Right ventricle myocardium inferior (tissue), 1 donor: Measurements from ENCODE around the gene TXNRD1. TPM values are rescaled to one million over a fixed set of nuclear protein-coding genes. Genes with fewer than 3 reads are reported as not detected.
A peak's percentile ranks its signal among the peaks of the same experiment; 100 is the strongest.
"Not testable (repeated sequence)": the region's sequence is repeated elsewhere in the genome, so short reads cannot be mapped to it uniquely, and the experiment has no call there.

Source experiments
- ATAC-seq: fragments of 200-7000 bp; cut with Tn5 transposase; one replicate; pipeline ENCODE4 v1.9.1; 2020; ENCODE audit warnings: mild to moderate bottlenecking, moderate library complexity
- DNase-seq: peaks from one replicate; pipeline ENCODE4 v3.0.0; 2021; ENCODE audit errors: missing footprints
- intact Hi-C: fragments of 100-400 bp; cut with DNase I; formaldehyde crosslinking; loops from one replicate; pipeline ENCODE4 v1.11.0; 2022
- total RNA-seq: library from RNA; stranded (reverse); fragmentation: NEBNext Ultra II Directional; extraction: Animal tissue kit (Norgen Biotek cat#: 25700); gene quantifications from one replicate; pipeline ENCODE4 v1.2.1, GENCODE V29; 2021
- donor health status: DM: no; HTN: yes; CAD: no; lungs with severe emphysema.

TXNRD1 gene
- total RNA-seq, 1 donor from 2014 or later, result 89.3 TPM

DNA sequence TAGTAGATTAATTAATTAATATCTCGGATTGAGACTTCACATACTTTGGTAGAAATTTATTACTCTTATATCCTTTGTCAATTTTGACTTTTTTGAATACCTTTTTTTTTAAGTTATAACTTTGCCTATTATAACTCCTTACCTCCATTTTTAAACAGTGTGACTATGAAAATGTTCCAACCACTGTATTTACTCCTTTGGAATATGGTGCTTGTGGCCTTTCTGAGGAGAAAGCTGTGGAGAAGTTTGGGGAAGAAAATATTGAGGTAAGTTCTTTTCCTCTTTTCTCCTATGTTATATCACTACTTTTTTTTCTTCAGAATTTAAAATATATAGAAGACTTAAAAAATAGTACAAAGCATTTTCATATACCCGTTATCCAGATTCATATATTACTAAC, 115.8 kb downstream of the TXNRD1 start:
- ATAC-seq, result no peak
- DNase-seq, result no peak
- intact Hi-C loops, result no loop called here

DNA sequence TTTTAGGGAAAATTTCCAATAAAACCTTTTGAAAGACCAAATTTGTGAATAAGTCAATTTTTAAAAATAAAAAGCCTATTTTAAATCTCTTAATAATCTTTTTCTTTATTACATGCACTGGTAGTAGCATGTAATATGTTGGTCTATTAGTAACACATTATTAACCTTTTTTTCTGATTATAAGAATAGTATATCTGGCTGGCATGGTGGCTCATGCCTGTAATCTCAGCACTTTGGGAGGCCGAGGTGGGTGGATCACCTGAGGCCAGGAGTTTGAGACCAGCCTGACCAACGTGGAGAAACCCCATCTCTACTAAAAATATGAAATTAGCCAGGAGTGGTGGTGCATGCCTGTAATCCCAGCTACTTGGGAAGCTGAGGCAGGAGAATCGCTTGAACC, 116.7 kb downstream of the TXNRD1 start:
- DNase-seq, ATAC-seq, intact Hi-C loops: not testable (repeated sequence)

DNA sequence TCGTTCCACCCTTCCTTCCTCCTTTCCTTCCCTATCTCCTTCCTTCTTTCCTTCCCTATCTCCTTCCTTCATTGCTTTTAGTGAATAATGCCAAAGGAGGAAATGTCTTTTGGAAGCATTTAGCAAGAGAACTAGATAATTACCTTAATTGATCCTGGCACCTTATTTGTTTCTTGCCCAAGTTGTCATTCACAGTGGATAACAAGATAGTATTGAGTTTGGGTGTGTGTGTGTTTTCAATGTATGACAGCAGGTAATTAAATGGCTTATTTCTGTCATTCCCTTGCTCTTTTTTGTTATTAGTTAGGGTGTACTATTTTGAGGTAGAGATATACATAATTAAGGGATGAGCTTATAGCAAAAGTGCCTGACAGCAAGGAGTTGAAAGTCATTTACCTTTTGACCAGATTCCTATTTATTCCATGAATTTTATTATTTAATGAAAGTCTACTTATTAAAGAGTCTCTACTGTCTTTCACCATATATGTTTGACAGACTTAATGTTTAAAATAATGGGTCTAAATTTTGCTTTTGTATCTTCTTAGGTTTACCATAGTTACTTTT, 118.2 kb downstream of the TXNRD1 start:
- DNase-seq, result no peak
- ATAC-seq, result no peak
- intact Hi-C loops, result no loop called here

DNA sequence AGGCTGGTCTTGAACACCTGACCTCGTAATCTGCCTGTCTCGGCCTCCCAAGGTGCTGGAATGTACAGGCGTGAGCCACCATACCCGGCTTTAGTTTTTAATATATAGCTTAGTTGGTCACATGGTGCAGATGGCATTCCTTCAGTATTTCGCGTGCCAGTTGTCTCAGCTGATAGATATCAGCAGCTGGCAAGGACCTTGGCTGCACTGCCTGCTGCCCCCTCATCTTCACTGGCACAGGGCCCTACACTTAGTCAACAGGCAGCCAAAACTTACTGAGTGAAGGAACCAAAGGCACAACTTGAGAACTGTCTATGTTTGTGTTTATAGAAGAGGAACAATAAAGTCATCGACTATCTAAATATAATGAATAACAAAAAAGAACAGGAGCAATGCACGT, 119.0 kb downstream of the TXNRD1 start:
- intact Hi-C loops, result no loop called here
- ATAC-seq, result peak; percentile 67
- no peak for DNase-seq

DNA sequence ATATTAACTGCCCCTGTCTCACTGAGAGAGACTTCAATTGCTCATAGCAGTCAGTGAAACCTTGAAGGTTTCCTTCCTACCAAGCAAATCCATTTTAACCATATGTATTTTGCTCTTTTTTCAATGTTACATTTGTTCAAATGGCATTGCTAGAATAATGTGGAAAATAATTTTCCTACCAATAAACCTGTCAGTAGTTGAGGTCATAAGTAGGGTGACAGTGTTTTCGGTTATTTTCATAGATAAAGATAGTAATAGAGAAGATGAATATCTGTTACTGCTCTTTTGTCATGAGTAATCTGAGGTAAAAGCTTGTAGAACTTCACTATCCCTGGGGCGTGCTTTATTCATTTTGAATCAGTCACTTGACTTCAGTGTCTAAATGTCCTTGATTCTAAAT, 120.5 kb downstream of the TXNRD1 start:
- intact Hi-C loops, result no loop called here
- ATAC-seq (no peak), DNase-seq (no peak)

DNA sequence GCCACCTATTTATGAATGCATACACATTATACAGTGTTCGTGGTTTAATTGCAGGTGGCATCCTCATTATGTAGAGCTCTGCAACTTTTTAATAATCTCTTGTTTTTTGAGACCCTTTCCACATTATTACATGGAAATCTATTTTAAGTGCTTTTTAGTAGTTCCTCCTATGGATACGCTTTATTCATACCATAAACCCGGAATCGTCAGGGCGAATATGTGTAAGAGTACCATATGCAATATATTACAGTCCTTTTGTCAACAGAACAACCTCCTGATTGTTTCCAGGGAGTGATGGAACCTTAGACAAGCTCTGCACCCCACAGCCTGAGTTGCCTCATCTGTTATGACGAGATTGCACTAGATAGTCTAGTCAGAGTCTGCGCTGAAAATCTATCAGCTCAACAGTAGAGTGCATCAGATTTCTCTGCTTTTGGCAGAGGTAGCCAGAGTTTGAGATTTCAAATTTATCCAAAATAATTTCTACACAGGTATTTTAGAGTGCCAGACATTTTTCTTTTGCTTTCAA, 121.5 kb downstream of the TXNRD1 start:
- ATAC-seq (no peak), DNase-seq (no peak)
- intact Hi-C loops, result no loop called here

DNA sequence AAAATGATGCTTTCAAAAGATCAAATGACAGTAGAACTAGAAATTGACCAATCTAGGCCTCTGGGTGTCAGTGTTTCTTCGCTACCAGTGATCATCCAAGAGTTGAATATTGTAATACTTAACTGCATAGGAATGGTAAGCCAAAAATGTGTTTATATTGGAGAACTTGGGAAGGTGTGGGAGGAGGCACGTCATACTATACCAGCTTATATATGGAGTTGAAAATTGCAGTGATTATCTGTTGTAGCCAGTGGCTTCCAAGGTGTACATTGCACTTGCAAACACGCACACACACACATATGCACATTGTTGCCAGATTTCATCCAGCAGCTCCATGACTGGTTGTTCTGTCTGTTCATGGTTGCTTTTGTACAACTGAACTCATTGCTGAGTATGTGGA, 124.1 kb downstream of the TXNRD1 start:
- DNase-seq, result no peak
- intact Hi-C loops, result no loop called here
- ATAC-seq, result no peak

DNA sequence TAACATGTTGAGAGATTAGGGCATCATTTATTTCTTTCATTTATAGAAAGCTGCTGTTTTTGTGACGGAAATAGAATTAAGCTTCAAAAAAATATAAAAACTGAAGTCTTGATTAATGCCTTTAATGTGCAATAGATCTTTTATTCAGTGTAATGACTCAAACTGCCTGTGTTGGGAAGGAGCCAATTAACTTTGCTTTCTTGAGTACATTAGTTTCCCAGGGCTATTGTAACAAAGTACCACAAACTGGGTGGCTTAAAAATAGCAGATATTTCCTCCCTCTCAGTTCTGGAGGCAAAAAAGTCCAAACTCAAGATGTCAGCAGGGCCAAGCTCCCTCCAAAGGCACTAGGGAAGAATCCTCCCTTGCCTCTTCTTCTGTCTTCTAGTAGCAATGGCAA, 124.6 kb downstream of the TXNRD1 start:
- DNase-seq, result no peak
- no peak for ATAC-seq
- intact Hi-C loops, result no loop called here

DNA sequence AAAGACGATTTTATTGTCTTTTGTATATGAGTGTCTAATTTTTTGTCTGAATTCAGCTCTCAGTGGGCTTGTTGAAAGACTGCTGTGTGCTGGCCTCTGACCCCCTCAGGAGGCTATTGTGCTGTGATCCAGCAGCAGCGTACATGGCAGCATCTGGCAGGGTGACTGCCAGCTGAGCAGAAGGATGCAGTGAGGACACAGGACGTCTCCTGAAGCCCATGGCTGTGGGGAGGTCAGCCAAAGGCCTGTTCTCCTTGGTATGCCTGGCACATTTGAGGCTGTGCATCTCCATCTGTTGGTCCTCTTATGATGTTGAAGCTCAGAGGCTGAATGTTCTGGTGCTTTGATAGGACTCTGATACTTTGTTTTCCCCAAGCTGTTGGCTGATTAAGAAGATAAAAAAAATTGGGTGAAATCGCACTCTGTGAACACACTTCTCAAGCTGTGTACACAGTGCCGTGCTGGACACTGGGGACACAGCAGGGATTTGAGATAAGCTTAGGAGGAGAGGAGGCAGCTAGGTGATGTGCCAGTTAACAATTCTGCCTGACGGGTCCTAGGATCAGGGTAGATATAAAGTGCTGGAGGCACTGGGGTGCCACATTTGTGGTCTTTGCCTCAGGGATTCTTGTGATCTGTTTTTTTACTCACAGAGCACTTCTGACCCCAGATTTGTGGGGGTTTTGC, 125.5 kb downstream of the TXNRD1 start:
- DNase-seq (no peak), ATAC-seq (no peak)
- intact Hi-C loops, result no loop called here

DNA sequence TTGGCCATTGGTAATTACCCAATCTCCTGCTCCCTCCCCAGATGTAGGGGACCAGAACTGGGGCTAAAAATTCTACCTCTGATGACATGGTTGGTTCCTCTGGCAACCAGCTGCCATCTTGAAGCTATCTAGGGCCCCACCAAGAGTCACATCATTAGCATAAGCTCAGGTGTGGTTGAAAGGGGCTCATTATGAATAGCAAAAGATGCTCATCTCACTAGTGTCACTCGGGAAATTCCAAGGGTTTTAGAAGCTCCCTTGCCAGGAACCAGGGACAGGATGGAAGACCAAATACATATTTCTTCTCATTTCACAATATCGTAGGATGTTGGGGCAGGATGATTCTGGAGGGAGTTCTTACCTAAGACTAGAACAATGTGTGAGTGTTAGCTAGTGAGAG, 126.6 kb downstream of the TXNRD1 start:
- ATAC-seq (no peak), DNase-seq (no peak)
- intact Hi-C loops, result no loop called here

DNA sequence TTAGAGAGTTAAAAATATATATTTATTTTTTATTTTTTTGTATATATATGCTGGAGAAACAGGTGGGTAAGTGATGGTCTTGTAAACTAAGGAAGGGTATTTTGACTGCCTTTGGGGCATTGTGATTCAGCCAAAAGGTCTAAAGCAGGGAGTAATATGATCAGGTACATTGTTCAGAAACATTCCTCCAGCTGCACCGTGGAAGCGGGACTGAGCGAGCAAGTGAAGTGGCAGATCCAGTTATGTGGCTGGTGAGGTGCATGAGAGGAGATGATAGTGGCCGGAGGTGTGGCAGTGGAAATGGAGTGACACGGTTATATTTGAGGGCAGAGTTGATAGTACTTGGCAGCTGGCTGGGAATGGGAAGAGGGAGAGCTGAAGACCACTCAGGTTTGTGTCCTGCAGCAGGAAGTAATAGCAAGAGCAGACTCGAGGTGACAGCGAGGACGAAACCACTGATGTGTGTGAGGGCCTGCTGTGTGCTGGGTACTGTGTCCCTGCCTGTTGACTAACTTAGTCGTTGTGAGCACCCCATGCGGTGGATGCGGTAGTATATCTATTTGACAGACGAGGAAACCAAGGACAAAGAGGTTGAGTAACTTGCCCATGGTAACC, 127.2 kb downstream of the TXNRD1 start:
- ATAC-seq (no peak), DNase-seq (no peak)
- intact Hi-C loops, result no loop called here

DNA sequence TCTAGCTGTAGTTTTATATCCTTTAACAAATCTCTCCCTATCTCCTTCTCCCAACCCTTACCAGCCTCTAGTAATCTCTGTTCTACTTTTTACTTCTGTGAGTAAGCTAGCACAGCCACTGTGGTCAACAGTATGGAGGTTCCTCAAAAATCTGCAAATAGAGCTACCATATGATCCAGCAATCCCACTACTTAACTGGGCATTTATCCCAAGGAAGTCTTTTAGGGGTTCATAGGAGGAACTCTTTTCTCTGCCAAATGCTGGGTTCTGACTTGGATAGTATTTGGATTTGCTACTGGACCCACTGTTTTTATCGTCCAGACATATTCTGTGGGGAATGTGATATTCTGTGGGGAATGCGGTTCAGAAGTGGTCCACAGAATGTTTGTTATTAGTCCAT, 129.1 kb downstream of the TXNRD1 start:
- DNase-seq (no peak), ATAC-seq (no peak)
- intact Hi-C loops, result no loop called here

DNA sequence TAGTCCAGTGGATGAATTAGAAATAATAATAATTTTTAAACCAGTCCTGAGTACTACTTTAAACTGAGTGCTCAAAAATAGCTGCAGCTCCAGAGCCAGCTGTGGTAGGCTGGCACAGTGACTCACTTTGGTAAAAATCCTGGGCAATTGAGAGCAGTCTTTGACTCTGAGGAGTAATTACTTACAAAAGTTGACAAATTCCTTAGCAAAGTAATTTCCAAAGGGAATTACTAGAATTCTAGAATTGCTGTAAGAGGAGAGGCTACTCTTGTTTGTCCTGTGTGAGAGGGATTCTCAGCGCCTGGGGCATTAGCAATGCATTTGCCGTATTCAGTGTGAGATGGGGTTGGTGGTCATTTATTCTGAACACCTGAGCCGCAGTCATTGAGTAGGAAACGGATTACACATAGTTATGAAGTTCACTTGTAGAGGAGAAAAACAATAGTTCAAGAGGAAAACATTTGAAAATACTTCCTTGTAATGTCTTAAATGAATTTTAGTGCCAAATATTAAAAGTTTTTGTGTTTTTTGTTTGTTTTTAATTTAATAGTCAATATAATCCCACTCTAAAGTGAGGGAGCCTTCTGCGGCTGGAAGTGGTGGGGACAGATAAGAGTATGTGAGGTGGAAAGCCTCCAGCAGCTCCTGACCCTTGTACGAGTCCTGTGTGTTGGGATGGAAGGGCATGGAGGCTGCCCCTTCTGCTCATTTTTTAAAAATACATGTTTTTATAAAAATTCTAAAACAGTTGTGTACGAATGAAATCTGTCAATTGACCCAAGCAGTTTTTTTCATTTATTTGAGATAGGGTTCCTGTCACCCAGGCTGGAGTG, 129.9 kb downstream of the TXNRD1 start:
- ATAC-seq, result no peak

DNA sequence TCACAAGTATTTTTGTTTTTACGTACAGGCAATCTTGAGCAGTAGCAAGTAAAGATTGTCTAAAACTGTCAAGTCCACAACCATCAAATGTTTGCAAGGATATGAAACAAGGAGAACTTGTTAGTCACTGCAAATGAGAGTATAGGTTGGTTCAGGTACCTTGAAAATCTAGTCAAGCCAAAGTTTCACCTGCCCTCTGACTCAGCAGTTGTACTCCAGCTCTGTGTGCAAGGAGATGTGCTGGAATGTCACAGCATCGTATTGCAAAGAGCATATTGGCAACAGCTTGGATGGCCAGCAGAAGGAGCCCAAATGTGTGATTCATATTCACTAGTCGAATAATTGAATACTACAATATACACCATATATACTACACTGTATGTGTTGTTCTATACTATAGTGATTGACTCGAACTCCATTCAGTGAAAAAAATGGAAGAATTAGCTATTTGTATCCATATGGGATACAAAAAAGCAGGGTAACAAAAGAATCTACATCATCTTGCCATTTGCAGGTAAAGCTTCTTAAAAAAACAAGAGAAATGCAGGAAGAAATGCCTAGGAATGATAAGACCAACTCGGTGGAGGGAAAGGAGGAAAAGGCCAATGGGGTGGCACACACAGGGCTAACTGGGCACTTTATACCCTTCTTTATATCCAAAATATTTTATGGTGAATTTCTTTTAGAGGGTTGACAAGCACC, 131.9 kb downstream of the TXNRD1 start:
- ATAC-seq (no peak), DNase-seq (no peak)
- intact Hi-C loops, result no loop called here

More for the DNA sequence above, 129.9 kb downstream of the TXNRD1 start:
- intact Hi-C loops, result no loop called here
- no peak for DNase-seq

DNA sequence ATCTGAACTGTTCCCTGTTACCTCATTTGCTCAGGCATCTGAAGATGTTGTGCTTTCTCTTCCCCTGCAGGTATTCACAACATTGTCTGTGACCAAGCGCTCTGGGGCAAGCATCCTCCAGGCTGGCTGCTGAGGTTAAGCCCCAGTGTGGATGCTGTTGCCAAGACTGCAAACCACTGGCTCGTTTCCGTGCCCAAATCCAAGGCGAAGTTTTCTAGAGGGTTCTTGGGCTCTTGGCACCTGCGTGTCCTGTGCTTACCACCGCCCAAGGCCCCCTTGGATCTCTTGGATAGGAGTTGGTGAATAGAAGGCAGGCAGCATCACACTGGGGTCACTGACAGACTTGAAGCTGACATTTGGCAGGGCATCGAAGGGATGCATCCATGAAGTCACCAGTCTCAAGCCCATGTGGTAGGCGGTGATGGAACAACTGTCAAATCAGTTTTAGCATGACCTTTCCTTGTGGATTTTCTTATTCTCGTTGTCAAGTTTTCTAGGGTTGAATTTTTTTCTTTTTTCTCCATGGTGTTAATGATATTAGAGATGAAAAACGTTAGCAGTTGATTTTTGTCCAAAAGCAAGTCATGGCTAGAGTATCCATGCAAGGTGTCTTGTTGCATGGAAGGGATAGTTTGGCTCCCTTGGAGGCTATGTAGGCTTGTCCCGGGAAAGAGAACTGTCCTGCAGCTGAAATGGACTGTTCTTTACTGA, 132.9 kb downstream of the TXNRD1 start:
- ATAC-seq (no peak), DNase-seq (no peak)
- intact Hi-C loops, result no loop called here

DNA sequence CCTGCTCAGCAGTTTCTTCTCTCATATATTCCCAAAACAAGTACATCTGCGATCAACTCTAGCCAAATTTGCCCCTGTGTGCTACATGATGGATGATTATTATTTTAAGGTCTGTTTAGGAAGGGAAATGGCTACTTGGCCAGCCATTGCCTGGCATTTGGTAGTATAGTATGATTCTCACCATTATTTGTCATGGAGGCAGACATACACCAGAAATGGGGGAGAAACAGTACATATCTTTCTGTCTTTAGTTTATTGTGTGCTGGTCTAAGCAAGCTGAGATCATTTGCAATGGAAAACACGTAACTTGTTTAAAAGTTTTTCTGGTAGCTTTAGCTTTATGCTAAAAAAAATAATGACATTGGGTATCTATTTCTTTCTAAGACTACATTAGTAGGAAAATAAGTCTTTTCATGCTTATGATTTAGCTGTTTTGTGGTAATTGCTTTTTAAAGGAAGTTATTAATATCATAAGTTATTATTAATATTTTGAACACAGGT, 133.5 kb downstream of the TXNRD1 start:
- intact Hi-C loops, result no loop called here
- no peak for ATAC-seq
- DNase-seq, result no peak

DNA sequence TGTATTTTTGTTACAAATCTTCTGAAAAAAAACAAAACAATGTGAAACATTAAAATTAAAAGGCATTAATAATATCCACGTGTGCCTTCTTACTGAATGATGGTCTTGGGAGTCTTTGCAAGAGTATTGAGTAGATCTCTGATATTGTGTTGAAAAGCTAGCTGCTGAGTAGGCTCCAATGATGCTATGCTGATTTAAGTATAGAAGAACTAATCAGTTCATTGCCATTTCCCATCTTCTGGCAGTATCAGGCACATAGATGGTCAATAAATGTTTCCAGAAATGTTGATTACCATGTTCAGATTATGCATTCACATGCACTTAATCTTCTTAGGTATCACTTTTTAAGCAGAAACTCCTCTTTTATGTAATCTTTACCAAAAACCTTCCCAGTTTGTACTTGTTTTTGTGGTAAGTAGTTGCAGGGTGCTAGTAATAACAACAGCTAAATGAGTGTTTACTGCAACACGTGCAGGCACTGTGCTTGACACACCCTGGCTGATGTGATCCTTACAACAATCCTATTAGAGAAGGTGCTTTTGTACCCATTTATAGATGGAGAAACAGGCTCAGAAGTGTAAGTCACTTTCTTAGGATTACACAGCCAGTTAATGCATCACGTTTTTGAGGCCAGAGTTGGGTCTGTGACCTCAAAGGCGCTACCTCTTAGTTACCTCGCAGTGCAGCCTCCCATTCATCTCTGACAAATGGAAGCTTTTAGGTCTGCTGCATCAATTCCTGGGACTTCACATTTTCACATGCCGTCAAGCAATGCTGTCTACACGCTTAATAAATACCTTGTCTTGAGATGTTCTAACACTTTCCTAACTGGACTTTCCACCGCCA, 134.9 kb downstream of the TXNRD1 start:
- intact Hi-C loops, result no loop called here
- no peak for ATAC-seq
- no peak for DNase-seq
